ENCODE data around the gene KBTBD7.

- TF ChIP-seq, protein P1, sequence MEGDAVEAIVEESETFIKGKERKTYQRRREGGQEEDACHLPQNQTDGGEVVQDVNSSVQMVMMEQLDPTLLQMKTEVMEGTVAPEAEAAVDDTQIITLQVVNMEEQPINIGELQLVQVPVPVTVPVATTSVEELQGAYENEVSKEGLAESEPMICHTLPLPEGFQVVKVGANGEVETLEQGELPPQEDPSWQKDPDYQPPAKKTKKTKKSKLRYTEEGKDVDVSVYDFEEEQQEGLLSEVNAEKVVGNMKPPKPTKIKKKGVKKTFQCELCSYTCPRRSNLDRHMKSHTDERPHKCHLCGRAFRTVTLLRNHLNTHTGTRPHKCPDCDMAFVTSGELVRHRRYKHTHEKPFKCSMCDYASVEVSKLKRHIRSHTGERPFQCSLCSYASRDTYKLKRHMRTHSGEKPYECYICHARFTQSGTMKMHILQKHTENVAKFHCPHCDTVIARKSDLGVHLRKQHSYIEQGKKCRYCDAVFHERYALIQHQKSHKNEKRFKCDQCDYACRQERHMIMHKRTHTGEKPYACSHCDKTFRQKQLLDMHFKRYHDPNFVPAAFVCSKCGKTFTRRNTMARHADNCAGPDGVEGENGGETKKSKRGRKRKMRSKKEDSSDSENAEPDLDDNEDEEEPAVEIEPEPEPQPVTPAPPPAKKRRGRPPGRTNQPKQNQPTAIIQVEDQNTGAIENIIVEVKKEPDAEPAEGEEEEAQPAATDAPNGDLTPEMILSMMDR (IDR thresholded peaks at IDR 0.05): no peak
- TF ChIP-seq POLR2A (IDR thresholded peaks at IDR 0.05) (no peak), POLR2AphosphoS5 (IDR thresholded peaks at IDR 0.05) (no peak)
Measured at GRCh38 chr13:41232578-41233480, 38.5 kb upstream of the KBTBD7 start.
